ENCODE data around the gene KRT3. TPM values are rescaled to one million over a fixed set of nuclear protein-coding genes. Genes with fewer than 3 reads are reported as not detected.
A peak's percentile ranks its signal among the peaks of the same experiment; 100 is the strongest.

KRT3 gene
- total and polyA plus RNA-seq, 9 of the 15 experiments (the other 6 are each of a cell fraction or from before 2014, with no cell fraction given): not detected

DNA sequence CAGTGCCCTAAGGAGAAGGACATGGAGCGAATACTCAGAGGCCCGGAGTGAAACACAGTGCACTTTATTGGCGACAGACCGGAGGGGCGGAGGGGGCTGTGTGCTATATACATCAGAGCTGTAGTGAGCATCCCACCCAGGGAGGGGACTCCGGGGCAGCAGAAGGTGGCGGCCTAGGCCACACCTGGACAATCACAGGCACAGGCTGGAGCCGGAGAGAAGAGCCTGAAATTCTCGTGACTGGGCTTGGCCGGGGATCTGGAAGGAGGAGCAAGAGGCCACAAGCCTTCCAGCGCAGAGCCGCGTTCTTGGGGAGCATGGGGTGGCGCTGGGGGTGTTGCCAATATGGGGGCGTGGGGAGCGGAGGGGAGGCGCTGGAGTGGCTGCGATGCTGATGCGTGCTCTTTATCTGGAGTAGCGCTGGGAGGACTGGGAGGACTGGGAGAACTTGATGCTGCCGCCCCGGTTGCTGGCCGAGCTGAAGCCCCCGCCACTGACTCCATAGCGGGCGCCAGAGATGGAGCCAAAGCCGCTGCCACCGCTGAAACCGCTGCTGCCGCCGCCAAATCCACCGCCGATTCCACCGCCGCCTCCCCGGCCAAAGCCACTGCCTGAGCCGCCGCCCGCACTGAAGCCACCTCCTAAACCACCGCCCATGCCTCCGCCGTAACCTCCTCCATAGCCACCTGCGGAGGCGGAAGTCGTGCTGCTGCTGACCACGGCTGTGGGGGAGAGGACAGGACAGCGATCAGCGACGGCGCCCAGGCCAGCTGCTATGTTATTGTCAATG lies 6.1 kb downstream of the KRT3 start (continued):
- TF ChIP-seq, protein P1, sequence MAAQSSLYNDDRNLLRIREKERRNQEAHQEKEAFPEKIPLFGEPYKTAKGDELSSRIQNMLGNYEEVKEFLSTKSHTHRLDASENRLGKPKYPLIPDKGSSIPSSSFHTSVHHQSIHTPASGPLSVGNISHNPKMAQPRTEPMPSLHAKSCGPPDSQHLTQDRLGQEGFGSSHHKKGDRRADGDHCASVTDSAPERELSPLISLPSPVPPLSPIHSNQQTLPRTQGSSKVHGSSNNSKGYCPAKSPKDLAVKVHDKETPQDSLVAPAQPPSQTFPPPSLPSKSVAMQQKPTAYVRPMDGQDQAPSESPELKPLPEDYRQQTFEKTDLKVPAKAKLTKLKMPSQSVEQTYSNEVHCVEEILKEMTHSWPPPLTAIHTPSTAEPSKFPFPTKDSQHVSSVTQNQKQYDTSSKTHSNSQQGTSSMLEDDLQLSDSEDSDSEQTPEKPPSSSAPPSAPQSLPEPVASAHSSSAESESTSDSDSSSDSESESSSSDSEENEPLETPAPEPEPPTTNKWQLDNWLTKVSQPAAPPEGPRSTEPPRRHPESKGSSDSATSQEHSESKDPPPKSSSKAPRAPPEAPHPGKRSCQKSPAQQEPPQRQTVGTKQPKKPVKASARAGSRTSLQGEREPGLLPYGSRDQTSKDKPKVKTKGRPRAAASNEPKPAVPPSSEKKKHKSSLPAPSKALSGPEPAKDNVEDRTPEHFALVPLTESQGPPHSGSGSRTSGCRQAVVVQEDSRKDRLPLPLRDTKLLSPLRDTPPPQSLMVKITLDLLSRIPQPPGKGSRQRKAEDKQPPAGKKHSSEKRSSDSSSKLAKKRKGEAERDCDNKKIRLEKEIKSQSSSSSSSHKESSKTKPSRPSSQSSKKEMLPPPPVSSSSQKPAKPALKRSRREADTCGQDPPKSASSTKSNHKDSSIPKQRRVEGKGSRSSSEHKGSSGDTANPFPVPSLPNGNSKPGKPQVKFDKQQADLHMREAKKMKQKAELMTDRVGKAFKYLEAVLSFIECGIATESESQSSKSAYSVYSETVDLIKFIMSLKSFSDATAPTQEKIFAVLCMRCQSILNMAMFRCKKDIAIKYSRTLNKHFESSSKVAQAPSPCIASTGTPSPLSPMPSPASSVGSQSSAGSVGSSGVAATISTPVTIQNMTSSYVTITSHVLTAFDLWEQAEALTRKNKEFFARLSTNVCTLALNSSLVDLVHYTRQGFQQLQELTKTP (IDR thresholded peaks at IDR 0.05; ENCODE audit: low read depth in 1 of 2, partially characterized antibody in 2 of 2): no peak
- no peak for TF ChIP-seq PHB2 (IDR thresholded peaks at IDR 0.05; ENCODE audit: low read depth)

DNA sequence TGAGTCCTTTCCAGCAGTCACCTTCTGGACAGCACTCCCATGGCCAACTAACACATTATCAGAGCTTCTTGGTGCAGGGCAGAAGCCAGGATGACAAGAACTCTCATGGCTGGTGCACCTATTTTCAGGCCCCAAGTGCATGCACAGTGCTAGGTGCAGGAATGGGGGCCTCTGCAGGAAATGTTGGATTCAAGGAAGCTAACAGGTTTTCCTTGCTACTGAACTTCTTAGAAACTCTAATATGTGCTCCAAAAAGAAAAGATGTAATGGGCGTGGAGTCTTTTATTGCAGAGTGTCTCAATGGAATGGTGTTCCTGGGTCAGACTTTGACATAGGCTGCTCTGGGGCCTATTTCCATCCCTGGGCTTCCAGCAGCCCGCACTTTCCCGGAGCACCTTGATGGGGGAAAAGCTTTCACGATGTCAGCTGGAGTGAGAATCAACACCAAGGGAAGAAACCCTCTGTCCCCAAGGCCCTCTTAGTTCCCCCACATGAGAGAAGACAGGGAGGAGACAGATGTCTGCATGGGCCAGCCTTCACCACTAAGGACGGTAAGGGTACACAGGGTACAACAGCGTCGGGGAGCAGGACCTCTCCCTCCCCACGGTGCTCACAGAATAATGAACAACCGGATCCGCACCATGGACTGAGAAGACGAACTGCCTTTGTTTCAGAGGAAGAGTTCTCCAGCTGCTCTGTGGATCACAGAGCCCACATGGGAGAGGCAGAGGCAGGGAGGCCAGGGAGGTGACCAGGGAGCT lies 6.9 kb downstream of the KRT3 start:
- H2AFZ ChIP-seq (ENCODE audit: low read depth, low read length): no peak overlapping the region
- no peak overlapping the region for H3K4me2 ChIP-seq (ENCODE audit: insufficient read depth, low read length)
- intact Hi-C loops (cut with micrococcal nuclease): no loop called here
- H3K27me3 ChIP-seq (ENCODE audit: control insufficient read depth in 2 of 2, insufficient read depth in 2 of 2, low read length in 2 of 2): peaks cover 7 to 18% of the 10 kb centered on the region in 2 experiments; a peak in 3 of 5 replicates
- H3K9ac ChIP-seq (ENCODE audit: insufficient read depth in 1 of 2, low read depth in 2 of 2, low read length in 2 of 2): peak overlapping the region in 1 of 2 experiments; percentile 85; a peak in 1 of 4 replicates
- H4K20me1 ChIP-seq (replicated peaks; ENCODE audit: control insufficient read depth, insufficient read depth, low read length): no peaks in the 10 kb centered on the region
- 77% methylated on average over 11 of the region's 11 CpGs for WGBS (ENCODE audit: insufficient coverage, low coverage, missing lambda C conversion rate)
- no peaks in the 10 kb centered on the region for H3K9me3 ChIP-seq (replicated peaks; ENCODE audit: control insufficient read depth, insufficient read depth, low read depth, low read length)
- DNase-seq (ENCODE audit: extremely low read depth in 1 of 4, low spot score in 3 of 4) (no peak), FAIRE-seq (no peak), ATAC-seq (no peak)
- no peak overlapping the region for H3K4me3 ChIP-seq
- H3K27ac ChIP-seq (ENCODE audit: extremely low read depth, low read depth, low read length): no peak overlapping the region
- H3K36me3 ChIP-seq (ENCODE audit: control insufficient read depth, insufficient read depth, low read length): no peaks in the 10 kb centered on the region
- H3K4me1 ChIP-seq (replicated peaks in 1 of 2; ENCODE audit: control insufficient read depth in 2 of 2, insufficient read depth in 2 of 2, low read length in 2 of 2): peaks cover 8 to 17% of the 10 kb centered on the region in 2 experiments; a peak in 4 of 5 replicates
- H3K9me1 ChIP-seq (ENCODE audit: control insufficient read depth, insufficient read depth, low read length): no peaks in the 10 kb centered on the region
- H3K79me2 ChIP-seq (ENCODE audit: control insufficient read depth, insufficient read depth, low read length): no peaks in the 10 kb centered on the region
- POLR2A ChIA-PET: interaction anchor here (0.6 to 1.0 kb wide), 3 partner anchors 9 to 45 kb away, joined by 4 to 5 read pairs (median 4); partner anchors contain the start of gene KRT79
- in situ Hi-C loops (cut with MboI): no loop called here
- no TSS peak for BruUV-seq (replicated peaks)
- CTCF ChIA-PET (ENCODE audit: low intra/inter-chr PET ratio): no interaction called here
- TF ChIP-seq HIVEP1 (CRISPR knock-in tag; IDR thresholded peaks at IDR 0.05): no peak
- no peak for TF ChIP-seq ETS2 (tag; IDR thresholded peaks at IDR 0.05; ENCODE audit: borderline replicate concordance, poor library complexity, severe bottlenecking)
- no peak for TF ChIP-seq ZNF347 (CRISPR knock-in tag; IDR thresholded peaks at IDR 0.05; ENCODE audit: low read depth)
- TF ChIP-seq ZFP1 (CRISPR knock-in tag; IDR thresholded peaks at IDR 0.05): no peak
- no peak for TF ChIP-seq ZNF224 (CRISPR knock-in tag; IDR thresholded peaks at IDR 0.05)
- no peak for TF ChIP-seq RBBP5 (IDR thresholded peaks at IDR 0.05; ENCODE audit: borderline replicate concordance, insufficient read depth, low read length, poor library complexity, severe bottlenecking)
- no peak for TF ChIP-seq SLC30A9 (CRISPR knock-in tag; IDR thresholded peaks at IDR 0.05)
- no peak for TF ChIP-seq ATF1 (CRISPR knock-in tag; IDR thresholded peaks at IDR 0.05)
- TF ChIP-seq ATF1 (tag; IDR thresholded peaks at IDR 0.05): no peak
